GM12891 (cell line): ENCODE measurements around the gene PPP1R13B.

ENCODE experiments used
- POLR2A ChIP-seq: IDR thresholded peaks from 2 replicates; pipeline ENCODE4 v1.6.1; 2011; ENCODE audit warnings: low read depth, low read length, control low read depth
- POLR2AphosphoS5 ChIP-seq: IDR thresholded peaks from 2 replicates; pipeline ENCODE4 v1.6.1; 2011; ENCODE audit warnings: low read depth, low read length, control low read depth
- POU2F2 ChIP-seq: IDR thresholded peaks from 2 replicates; pipeline ENCODE4 v1.6.1; 2011; ENCODE audit warnings: low read depth, mild to moderate bottlenecking, control low read depth, low read length, moderate library complexity
- TAF1 ChIP-seq: IDR thresholded peaks from 2 replicates; pipeline ENCODE4 v1.6.1; 2011; ENCODE audit warnings: low read depth, low read length, control low read depth

- TF ChIP-seq POLR2AphosphoS5 = no peak
- TF ChIP-seq TAF1 = no peak
- no peak for TF ChIP-seq POLR2A
- no peak for TF ChIP-seq POU2F2
Observed at GRCh38 chr14:103839579-103839978, 7.8 kb downstream of the PPP1R13B start.
